ENCODE measurements around the gene B3GAT3.

GRCh38 chr11:62600367-62601121 is 21.2 kb downstream of the B3GAT3 start:
- TF ChIP-seq, protein P1, sequence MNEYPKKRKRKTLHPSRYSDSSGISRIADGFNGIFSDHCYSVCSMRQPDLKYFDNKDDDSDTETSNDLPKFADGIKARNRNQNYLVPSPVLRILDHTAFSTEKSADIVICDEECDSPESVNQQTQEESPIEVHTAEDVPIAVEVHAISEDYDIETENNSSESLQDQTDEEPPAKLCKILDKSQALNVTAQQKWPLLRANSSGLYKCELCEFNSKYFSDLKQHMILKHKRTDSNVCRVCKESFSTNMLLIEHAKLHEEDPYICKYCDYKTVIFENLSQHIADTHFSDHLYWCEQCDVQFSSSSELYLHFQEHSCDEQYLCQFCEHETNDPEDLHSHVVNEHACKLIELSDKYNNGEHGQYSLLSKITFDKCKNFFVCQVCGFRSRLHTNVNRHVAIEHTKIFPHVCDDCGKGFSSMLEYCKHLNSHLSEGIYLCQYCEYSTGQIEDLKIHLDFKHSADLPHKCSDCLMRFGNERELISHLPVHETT (tag by site-specific recombination; IDR thresholded peaks at IDR 0.05): no peak
- no peak for TF ChIP-seq ZNF501 (tag by site-specific recombination; IDR thresholded peaks at IDR 0.05)
